Measurements from ENCODE around the gene WNT5B. TPM values are rescaled to one million over a fixed set of nuclear protein-coding genes. Genes with fewer than 3 reads are reported as not detected.

The WNT5B gene
- total RNA-seq, 2 donors from 2014 or later = 1.5 to 5.9 TPM

DNA sequence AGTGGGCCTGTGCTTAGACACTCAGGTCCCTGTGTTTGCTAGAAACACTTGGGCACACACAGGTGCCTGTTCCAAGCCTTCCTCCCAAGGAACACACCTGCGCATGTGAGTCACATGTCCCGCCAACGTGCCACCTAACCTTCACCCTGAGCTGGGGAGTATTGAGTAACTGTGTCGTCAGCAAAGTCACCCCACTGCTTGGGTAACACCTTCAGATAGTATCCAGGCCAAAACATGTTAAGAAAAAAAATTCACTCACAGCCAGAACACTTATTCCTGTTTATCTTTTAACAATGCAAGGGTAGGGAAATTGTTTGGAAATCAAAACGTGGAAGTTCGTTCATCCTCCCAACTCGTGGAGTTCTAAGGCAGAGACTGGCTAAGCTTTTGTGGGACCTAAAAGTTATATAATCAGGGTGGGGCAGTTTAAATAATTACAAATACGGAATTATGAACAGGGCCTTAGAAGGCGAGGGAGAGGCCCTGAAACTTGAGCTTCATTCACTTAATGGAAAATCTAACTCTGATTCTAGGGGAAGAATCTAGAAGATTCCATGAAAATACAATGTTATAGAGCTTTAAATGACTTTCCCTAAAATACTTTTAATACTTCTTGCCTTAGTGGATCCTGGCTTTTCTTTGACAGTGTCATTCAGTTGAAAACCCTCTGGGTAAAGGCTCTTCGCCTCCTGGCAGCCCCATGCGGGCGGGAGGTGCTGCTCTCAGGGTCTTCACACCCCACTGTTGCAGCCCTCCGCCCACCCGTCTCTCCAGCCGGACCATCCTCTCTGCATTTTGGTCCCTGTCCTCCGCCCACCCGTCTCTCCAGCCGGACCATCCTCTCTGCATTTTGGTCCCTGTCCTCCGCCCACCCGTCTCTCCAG is 31.5 kb downstream of the WNT5B start:
- H3K27ac ChIP-seq = peak overlapping the region; percentile 86
- no peaks in the 10 kb centered on the region for H3K27me3 ChIP-seq
- H3K36me3 ChIP-seq = no peaks in the 10 kb centered on the region
- intact Hi-C loops (cut with DNase I) = no loop called here
- peak; percentile 87 for DNase-seq
- no peaks in the 10 kb centered on the region for H3K4me1 ChIP-seq
- H3K9me3 ChIP-seq = no peaks in the 10 kb centered on the region
- peak overlapping the region; percentile 1 to 27 for H3K9ac ChIP-seq (ENCODE audit: low read depth in 2 of 2, low read length in 2 of 2)
- TF ChIP-seq, protein P1, sequence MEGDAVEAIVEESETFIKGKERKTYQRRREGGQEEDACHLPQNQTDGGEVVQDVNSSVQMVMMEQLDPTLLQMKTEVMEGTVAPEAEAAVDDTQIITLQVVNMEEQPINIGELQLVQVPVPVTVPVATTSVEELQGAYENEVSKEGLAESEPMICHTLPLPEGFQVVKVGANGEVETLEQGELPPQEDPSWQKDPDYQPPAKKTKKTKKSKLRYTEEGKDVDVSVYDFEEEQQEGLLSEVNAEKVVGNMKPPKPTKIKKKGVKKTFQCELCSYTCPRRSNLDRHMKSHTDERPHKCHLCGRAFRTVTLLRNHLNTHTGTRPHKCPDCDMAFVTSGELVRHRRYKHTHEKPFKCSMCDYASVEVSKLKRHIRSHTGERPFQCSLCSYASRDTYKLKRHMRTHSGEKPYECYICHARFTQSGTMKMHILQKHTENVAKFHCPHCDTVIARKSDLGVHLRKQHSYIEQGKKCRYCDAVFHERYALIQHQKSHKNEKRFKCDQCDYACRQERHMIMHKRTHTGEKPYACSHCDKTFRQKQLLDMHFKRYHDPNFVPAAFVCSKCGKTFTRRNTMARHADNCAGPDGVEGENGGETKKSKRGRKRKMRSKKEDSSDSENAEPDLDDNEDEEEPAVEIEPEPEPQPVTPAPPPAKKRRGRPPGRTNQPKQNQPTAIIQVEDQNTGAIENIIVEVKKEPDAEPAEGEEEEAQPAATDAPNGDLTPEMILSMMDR (IDR thresholded peaks at IDR 0.05) = no peak
- H3K4me3 ChIP-seq = no peak overlapping the region

DNA sequence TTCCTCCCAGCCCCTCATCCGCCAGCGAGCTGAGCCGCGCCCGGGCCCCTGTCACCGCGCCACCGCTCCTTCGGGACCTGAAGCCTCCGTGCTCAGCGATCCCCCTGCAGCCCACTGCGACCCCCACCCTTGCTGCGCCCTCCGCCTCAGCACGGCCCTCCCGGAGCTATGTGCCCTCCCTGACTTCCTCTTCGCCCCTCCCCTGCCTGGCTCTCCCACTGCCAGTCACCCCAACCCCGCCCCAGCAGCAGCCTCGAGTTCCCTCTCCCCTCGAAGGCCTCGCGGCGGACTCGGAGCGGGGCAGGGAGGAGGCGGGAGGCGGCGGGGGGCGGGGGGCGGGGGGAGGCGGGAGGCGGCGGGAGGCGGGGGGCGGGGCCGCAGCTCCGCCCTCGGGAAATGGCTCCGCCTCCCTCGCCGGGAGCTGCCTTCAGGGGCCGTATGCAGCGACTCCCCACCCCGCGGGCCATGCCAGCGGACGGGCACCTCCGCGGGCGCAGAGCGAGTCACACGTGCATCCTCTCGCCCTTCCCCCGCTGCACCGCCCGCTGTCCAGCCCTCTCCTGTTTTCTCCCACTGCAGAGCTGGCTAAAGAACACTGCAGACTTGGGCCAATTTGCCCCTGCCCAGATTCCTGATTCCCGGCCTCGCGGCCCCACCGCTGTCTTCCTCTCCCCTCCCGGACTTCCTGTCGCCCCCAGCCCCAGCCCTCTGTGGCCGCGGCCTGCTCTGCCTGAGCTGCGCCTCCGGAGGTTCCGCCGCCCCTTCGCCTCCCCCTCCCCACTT is 32.7 kb downstream of the WNT5B start:
- intact Hi-C loops (cut with DNase I) = no loop called here
- Histone ChIP-seq H3K27me3 (no peaks in the 10 kb centered on the region), H3K4me1 (no peaks in the 10 kb centered on the region), H3K27ac (peak overlapping the region; percentile 89), H3K9ac (ENCODE audit: low read depth in 2 of 2, low read length in 2 of 2) (peak overlapping the region; percentile 46 to 51), H3K9me3 (no peaks in the 10 kb centered on the region), H3K36me3 (no peaks in the 10 kb centered on the region), H3K4me3 (peak overlapping the region; percentile 38)
- TF ChIP-seq, protein P1 (IDR thresholded peaks at IDR 0.05) = no peak
- peak; percentile 94 for DNase-seq

DNA sequence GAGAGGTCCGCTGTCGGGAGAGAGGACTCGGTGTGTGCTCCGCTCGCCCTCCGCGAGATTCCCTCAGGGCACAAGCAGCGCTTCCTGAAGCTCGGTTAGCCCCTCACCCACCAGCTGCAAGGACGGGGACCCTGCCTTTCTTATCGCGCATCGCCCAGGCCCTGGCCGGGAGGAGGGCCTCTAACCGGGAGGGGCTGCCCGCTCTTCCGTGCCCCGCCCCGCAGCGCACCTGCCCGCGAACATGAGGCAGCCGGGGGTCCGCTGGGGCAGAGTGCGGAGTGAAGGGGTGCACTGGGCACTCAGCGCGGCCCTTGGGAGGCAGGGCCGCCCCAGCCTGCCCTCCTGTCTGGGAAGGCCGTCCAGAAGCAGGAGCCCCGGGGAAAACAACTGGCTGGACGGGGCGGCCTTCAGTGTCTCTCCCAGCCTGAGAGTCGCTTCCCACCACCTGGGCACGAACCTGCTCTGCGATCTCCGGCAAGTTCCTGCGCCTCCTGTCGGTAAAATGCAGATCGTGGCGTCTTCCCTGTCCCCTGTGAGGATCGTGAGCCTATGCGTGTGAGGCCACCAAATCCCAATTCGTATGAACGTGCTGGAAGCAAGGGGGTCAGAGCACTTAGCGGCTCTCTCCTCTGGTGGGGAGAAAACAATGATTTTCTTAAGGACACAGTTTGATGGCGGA is 33.9 kb downstream of the WNT5B start:
- H3K36me3 ChIP-seq = no peaks in the 10 kb centered on the region
- peak overlapping the region; percentile 55 to 66 for H3K9ac ChIP-seq (ENCODE audit: low read depth in 2 of 2, low read length in 2 of 2)
- peaks cover 3% of the 10 kb centered on the region for H3K4me1 ChIP-seq
- intact Hi-C loops (cut with DNase I) = no loop called here
- H3K27ac ChIP-seq = peak overlapping the region; percentile 91
- H3K4me3 ChIP-seq = peak overlapping the region; percentile 30
- H3K27me3 ChIP-seq = no peaks in the 10 kb centered on the region
- H3K9me3 ChIP-seq = no peaks in the 10 kb centered on the region
- TF ChIP-seq, protein P1 (IDR thresholded peaks at IDR 0.05) = peak; percentile 46
- DNase-seq = peak; percentile 86

DNA sequence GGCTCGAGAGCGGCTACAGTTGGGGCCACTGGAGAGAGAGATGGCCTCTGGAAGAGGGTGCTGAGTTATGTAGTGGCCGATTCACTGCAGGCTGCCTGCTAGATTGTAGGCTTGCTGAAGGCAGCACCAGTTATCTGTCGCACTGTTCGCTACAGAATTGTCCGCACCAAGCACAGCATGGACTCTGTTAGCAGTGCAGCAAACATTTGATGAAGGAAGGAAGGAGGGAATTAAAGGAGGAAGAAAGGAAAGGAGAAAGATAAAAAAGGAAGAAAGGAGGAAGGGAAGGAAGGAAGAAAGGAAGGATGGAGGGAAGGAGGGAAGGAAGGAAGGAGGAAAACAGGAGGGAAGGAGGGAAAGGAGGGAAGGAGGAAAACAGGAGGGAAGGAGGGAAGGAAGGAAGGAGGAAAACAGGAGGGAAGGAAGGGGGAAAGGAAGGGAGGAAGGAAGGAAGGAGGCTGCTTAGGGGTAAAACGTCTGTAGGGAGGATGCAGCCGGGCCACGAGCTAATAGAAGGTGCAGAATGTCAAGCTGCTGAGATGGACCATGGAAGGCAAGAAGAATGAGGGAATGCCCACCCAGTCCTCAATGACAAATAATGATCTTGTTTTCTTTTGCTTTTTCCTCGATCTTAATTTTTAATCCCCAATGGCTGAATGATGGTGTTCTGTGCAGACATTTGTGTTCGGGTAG is 34.6 kb downstream of the WNT5B start:
- no peak overlapping the region for H3K4me3 ChIP-seq
- no peak for DNase-seq
- intact Hi-C loops (cut with DNase I) = no loop called here

More for the DNA sequence above, 34.6 kb downstream of the WNT5B start:
- Histone ChIP-seq H3K9ac (ENCODE audit: low read depth in 2 of 2, low read length in 2 of 2) (peak overlapping the region in 1 of 2 donors; percentile 55), H3K36me3 (no peaks in the 10 kb centered on the region), H3K27ac (peak overlapping the region; percentile 91), H3K27me3 (no peaks in the 10 kb centered on the region), H3K4me1 (peaks cover 3% of the 10 kb centered on the region), H3K9me3 (no peaks in the 10 kb centered on the region)
- TF ChIP-seq, protein P1 (IDR thresholded peaks at IDR 0.05) = no peak

Data from colonic mucosa (tissue), 4 donors.